Astrocyte (in vitro differentiated cells and primary cell): ENCODE measurements around the gene BOLL.

Experiments used
- EZH2 ChIP-seq: IDR thresholded peaks from 2 replicates; pipeline ENCODE4 v1.6.1; 2012; ENCODE audit warnings: mild to moderate bottlenecking, low read length, inconsistent platforms; ENCODE audit not compliant: insufficient read depth
- TF ChIP-seq, protein P1 (sequence below): IDR thresholded peaks from 2 replicates; pipeline ENCODE4 v1.5.1; 2011; ENCODE audit warnings: low read depth, mild to moderate bottlenecking, inconsistent platforms, low read length, moderate library complexity; ENCODE audit not compliant: insufficient read depth

DNA sequence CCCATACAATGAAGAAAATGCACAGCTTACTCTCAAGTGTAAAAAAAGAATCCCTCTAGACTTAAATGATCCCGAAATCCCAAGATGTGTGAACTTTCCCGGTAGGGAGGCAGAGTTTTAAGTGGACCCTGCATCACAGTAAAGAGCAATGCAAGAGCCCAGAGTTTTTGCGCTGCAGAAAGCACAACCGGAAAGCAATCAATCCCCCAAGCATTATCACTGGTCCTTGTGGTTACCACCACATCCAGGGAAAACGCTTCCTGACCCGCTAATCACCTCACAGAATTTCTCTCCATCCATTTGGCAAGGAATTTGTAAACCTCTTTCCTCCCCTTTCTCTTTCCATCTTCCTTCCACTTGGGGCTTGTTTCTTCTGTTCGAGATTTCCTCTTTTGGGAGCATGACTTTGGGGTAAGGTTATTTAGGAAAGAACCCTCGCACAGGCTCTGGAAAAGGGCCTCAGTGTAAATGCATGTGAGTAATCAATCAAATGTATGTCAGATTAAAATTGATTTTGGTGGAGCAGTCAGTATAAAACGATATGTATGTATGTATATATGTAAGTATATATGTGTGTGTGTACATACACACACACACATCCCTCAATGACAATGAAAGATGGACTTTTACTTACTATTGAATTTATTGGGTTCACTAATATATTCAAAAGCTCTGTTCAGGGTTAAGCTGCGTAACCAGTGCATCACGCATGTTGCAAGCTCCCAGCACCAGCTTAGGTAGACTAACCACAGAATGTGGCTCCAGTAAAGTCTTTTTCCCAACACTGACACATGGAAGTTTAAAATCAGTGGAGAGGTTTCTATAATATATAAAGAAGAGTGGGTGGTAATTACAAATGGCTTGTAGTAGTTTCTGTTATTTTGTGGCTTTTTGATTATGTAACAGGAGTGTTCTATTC lies 20.9 kb upstream of the BOLL start:
- TF ChIP-seq, protein P1, sequence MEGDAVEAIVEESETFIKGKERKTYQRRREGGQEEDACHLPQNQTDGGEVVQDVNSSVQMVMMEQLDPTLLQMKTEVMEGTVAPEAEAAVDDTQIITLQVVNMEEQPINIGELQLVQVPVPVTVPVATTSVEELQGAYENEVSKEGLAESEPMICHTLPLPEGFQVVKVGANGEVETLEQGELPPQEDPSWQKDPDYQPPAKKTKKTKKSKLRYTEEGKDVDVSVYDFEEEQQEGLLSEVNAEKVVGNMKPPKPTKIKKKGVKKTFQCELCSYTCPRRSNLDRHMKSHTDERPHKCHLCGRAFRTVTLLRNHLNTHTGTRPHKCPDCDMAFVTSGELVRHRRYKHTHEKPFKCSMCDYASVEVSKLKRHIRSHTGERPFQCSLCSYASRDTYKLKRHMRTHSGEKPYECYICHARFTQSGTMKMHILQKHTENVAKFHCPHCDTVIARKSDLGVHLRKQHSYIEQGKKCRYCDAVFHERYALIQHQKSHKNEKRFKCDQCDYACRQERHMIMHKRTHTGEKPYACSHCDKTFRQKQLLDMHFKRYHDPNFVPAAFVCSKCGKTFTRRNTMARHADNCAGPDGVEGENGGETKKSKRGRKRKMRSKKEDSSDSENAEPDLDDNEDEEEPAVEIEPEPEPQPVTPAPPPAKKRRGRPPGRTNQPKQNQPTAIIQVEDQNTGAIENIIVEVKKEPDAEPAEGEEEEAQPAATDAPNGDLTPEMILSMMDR = no peak
- TF ChIP-seq EZH2 = no peak
